CD4-positive, alpha-beta T cell treated with Interleukin-2 at 100 ng/mL for 4 hours (primary cell): ENCODE results near the gene SNX12.
"Not testable (repeated sequence)": the region's sequence is repeated elsewhere in the genome, so short reads cannot be mapped to it uniquely, and the experiment has no call there.

Source experiments
- DNase-seq: peaks from one replicate; pipeline ENCODE4 v3.0.0-alpha.2; 2020; ENCODE audit warnings: low spot score

SNX12 gene

DNA sequence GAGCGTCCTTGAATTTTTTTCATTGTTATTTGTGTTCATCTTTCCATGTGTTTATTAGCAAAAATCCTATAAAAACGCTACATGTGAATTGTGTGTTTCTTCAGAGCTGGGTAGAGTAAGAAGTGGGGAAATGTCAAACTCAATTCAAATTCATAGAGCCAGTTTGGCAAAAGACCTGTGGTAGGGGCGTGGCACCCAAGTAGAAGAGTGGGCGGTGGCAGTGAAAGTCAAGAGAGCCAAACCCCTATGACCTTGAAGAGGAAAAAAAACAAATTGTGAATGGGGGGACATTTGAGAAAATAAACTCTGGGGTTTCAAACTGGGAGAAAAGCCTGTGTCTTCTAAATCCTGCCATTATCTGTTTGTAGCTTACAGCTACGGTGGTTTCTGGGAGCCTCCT is 23.1 kb upstream of the SNX12 start:
- no peak for DNase-seq

DNA sequence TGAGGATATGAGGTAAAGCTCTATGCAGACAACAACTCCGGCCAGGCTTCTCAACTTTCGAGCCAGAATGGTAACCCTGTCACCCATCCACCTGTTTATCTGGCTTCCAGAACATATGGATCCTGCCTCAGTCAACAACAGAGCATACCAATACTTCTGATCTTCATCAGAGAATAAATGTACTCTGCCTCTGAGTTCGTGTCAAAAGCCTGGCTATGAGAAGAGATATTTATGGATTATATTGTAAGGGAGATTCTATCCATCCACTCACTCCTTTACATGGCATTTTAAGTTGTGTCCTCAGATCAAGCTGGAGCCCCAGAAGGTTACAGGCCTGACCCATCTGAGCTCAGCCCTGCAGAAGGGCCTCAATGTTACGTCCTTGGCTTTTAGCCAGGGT is 17.8 kb upstream of the SNX12 start:
- DNase-seq = no peak

DNA sequence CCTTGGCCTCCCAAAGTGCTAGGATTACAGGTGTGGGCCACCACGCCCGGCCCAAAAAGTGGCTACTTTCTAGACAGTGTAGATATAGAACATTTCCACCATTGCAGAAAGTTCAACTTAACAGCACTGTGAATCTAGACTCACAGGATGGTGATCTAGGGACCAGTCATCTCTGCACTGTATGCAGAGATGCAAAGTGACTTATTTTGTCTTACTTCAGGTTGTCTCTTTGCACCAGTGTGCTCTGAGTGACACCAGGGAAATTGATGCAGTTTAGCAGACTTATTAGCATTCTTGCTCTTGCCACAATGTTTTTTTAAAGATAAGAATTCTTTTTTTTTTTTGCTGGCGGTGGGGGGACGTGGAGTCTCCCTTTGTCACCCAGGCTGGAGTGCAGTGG is 14.7 kb upstream of the SNX12 start:
- no peak for DNase-seq

DNA sequence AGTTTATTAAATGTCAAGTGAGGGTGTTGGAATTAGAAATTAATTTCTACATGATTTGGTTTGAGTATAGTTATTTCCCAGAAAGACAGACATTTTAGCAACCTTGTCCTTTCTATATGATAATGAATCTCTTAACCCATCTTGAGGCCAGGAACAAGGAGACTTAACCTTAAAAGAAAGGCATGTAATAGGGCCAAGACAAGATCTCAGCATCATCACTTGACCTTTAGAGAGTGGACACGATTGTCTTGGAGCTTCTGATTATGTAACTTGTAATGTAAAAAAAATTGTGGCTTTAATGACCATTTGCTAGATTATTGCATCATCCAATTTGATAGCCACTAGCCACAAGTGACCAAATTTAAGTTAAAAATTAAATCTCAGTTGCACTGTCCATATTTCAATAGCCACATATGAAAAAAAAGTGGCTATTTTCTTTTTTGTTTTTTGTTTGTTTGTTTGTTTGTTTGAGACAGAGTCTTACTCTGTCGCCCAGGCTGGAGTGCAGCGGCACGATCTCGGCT is 14.1 kb upstream of the SNX12 start:
- DNase-seq = no peak

DNA sequence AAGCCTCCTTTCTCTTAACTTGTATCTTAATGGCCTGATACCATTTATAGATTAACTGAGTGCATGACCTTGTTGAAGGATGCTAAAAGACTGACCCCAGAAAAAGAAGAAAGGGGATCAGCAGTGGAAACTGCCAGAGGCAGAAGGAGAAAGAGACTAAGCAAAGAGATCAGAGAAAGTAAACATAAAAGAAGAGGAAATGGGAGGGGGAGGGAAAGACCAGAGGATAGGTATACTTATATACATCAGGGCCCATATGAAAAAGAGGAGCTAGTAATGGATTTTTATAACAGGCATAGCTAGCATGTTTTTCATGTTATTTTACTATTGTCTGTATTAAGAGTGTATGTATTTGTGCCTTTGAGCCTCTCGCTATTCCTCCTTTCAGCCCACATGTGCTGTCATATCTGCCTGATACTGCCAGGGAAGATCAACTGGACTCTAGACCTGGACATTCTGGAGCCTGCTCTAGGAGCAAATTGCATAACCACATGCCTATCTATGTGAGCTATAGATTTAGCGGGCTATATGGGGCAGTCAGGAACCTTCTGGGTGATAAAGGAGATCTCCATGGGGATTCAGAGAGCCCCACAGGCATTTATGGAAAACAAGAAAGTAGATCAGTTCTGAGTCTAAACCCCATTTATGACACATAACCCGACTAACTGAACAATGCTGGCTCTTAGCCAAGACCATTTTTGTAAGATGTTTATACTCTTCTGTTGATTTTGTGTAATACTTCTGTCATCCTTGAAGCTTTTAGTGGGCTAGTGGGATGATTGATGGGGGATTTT is 13.4 kb upstream of the SNX12 start:
- DNase-seq = no peak

DNA sequence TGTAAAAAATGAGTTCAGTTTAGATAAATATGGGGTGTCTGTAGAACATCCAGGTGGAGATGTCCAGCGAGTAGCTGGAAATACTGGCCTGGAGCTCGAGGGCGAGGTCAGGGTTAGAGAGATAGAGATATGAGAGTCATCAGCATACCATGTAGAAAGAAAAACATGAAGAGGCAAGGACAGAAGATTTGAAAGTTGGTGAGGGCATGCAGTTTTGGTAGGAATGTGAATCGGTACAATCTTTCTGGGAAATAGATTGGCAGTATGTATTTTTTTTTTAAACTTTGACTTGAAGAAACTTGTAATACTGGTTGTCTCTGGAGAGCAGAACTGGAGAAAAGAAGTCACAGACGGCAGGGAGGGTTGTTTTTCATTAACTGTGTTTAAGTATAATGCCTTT is 2.4 kb upstream of the SNX12 start:
- DNase-seq = no peak

DNA sequence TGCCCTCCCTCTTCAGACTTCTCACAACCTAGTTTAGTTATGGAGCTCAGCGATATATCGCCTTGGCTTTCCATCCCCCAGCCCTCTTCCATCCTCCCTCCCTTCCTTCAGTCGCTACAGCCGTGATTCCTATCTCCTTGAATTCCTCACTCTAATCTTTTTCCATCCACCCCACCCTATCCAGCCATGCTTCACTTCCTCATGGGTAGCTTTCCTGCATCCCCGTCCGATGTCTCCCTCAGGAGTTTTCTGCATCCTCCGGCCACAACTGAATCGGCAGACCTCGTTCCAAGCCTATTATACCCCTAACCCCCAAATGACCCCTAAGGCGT is 456 bp downstream of the SNX12 start:
- DNase-seq = no peak

DNA sequence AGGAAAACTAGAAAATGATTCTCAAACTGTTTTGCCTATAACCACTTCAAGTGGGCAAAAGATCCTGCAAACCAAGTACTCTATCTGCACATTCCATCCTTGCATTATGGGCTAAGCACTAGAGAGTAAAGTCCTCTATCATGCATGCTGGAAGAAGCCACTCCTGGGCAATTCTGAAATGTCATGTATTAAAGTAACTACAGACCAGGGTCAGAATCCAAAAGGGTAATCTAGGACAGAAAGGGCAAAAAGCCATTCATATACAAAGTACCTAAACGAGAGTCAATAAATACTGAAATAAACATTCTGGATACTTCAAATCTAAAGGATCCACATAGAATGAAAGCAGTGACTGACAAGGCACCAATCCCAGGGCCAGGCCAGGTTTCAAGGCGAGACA is 1.0 kb downstream of the SNX12 start:
- no peak for DNase-seq

DNA sequence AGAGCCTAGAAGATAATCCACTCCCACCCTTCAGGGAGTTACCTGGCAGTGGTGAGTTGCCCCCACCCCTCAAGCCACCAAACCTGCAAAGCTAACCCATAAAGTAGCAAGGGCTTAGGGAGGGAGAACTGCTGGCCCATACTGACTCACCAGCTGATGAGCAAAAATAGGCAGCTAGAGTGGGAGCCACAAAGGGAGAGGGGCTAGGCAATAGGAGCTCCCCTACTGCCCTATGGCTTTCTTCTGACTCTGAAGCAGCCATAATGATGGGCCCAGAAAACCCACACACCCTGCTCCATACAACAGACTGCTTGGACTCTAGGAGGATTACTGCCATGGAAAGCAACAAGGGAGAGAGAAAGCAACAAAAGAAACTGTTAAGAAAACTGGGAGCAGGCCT is 8.0 kb downstream of the SNX12 start:
- no peak for DNase-seq

DNA sequence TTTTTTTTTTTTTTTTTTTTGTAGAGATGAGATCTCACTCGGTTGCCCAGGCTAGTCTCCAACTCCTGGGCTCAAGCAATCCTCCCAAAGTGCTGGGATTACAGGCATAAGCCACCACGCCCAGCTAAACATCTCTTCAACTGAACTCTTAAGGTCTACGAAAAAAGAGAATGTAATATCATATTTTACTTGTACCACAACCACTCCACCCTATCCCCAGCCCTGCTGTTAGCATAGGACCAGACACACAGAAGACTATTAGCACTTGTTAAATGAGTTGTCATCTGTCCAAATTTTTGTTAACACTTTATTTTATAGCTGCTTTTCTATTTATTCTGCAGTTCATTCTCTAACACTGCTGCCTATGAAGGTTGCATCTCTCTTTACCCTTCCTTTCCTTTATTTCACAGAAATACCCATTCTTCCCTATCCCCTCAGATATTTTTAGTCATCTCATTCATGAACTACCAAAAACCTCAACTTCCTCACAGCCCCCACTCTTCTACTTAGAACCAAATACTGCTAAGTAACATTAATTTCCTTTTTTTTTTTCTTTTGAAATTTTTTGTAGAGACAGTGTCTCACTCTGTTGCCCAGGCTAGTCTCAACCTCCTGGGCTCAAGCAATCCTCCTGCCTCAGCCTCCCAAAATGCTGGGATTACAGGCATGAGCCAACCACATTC is 10.1 kb downstream of the SNX12 start:
- no peak for DNase-seq

DNA sequence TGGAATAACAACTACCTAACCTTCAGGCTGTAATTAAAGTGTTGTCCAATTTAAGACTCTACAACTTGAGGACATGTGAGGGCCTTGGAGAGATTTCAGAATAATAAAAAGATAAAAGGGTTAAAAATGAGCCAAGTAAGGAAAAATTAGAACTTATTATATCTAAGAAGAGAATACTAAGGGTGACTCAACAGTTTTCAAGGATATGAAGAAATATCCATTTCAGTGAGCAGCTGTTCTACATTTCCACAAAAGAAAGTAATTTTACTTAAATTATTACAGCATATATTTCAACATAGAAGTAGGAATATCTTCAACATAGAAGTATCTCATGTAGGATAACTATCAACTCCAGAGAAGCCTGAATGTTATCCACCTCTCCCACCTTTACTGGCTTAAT is 11.3 kb downstream of the SNX12 start:
- DNase-seq = no peak

DNA sequence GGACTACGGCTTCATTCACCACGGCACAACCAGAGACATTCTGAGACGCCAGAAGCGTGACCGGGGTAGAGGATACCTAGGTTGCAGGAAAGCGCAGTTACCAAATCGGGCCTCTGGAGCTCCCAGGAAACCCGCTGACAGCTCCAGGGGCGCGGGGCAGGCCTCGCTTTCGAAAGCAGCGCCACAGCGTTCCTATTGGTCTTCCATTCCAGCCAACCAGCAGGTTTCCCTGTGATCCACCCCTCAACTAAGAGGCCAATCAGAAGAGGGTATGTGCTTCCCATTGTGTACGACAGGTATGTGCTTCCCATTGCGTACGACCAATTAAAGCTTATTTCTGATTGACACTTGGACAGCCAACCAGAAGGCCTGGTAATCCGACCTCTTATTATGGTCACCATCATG is 14.9 kb downstream of the SNX12 start:
- DNase-seq = peak; percentile 0

DNA sequence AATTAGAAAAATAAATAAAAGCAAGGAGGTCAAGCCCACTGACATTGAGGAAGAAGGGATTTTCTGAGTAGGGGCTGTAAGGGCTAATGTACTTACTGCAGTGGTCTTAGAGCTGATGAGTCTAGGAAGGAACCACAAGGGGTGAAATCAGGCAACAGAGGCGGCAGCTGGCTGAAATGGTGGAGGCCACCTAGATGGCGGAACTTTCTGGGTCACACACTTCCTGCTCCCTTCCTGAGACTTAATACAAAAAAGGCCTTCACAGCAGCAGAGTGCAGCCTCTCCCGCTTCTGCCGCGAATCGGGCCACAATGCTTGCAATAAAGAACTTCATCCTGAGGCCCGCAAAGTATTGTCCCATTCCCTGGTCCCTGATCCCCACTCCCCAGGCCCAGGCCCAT is 15.4 kb downstream of the SNX12 start:
- no peak for DNase-seq

DNA sequence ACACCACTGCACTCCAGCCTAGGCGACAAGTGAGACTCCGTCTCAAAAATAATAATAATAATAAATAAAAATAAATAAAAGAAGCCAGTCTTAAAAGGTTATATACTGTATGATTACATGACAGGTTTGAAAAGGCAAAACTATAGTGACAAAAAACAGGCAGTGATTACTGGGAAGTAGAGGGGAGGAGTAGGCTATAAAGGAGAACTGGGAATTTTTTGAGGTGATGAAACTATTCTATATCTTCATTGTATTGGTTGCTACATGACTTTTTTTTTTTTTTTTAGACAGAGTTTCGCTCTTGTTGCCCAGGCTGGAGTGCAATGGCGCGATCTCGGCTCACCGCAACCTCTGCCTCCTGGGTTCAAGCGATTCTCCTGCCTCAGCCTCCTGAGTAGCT is 20.2 kb downstream of the SNX12 start:
- not testable (repeated sequence) for DNase-seq

DNA sequence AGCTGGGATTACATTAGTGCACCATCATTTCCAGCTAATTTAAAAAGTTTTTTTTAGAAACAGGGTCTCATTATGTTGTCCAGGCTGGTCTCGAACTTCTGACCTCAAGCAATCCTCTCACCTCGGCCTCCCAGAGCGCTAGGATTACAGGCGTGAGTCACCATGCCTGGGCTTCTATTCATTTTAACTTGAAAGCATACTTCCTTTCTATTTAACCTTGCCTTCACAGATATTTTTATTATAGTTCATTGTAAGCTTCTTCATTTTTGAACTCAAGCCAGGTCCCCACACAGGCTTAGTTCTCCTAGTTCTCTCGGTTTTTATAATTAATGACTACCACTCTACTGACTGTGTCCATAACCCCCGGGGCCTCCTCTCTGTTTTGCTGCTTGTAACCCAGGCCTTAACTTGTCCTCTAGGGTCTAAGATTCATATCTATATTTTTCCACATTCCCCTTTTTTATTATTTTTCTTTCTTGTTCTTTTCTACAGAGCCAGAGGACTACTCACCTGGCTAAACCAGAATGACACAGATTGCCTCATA is 50.7 kb downstream of the SNX12 start:
- DNase-seq = no peak
